ENCODE results near the gene SUFU. TPM values are rescaled to one million over a fixed set of nuclear protein-coding genes. Genes with fewer than 3 reads are reported as not detected.

The SUFU gene
- total and polyA plus RNA-seq, 8 donors = 0.29 to 26.3 (median 3.7) TPM

DNA sequence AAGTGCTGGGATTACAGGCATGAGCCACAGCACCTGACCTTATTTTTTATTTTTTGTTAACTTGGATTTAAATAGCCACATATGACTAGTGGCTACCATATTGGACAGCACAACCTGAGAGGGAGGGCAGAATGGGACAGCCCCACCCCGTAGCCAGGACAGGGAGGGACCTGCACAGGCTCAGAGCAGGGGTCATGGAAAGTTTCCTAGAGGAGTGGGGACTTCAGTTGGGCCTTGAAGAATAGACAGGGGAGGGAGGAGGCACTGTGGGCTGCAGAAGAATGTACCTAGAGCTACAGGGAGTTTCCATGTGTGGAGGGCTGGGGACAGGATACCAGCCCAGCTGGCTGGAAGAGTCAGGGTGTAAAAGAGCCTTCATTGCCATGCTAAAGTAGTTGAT lies 149.3 kb downstream of the SUFU start:
- 64 to 92% (median 75%) methylated on average over 1 of the region's 1 CpG for WGBS, 5 donors
- Histone ChIP-seq H3K36me3 (peaks cover 35 to 81% (median 77%) of the 10 kb centered on the region in 4 donors), H3K27ac (peak overlapping the region in 4 of 5 donors; percentile 2 to 100 (median 78)), H3K27me3 (no peaks in the 10 kb centered on the region), H3K4me3 (no peak overlapping the region), H3K9me3 (no peaks in the 10 kb centered on the region), H3K4me1 (peaks cover 57 to 100% (median 91%) of the 10 kb centered on the region in 4 donors)
- intact Hi-C loops (cut with DNase I; ENCODE audit: low total_unique reads) = no loop called here
- DNase-seq = no peak
- no peak for TF ChIP-seq POLR2A (IDR thresholded peaks at IDR 0.05)
- TF ChIP-seq POLR2AphosphoS5 (IDR thresholded peaks at IDR 0.05) = no peak
- TF ChIP-seq EP300 (IDR thresholded peaks at IDR 0.05) = no peak
- TF ChIP-seq, protein P1, sequence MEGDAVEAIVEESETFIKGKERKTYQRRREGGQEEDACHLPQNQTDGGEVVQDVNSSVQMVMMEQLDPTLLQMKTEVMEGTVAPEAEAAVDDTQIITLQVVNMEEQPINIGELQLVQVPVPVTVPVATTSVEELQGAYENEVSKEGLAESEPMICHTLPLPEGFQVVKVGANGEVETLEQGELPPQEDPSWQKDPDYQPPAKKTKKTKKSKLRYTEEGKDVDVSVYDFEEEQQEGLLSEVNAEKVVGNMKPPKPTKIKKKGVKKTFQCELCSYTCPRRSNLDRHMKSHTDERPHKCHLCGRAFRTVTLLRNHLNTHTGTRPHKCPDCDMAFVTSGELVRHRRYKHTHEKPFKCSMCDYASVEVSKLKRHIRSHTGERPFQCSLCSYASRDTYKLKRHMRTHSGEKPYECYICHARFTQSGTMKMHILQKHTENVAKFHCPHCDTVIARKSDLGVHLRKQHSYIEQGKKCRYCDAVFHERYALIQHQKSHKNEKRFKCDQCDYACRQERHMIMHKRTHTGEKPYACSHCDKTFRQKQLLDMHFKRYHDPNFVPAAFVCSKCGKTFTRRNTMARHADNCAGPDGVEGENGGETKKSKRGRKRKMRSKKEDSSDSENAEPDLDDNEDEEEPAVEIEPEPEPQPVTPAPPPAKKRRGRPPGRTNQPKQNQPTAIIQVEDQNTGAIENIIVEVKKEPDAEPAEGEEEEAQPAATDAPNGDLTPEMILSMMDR (IDR thresholded peaks at IDR 0.05) = no peak

DNA sequence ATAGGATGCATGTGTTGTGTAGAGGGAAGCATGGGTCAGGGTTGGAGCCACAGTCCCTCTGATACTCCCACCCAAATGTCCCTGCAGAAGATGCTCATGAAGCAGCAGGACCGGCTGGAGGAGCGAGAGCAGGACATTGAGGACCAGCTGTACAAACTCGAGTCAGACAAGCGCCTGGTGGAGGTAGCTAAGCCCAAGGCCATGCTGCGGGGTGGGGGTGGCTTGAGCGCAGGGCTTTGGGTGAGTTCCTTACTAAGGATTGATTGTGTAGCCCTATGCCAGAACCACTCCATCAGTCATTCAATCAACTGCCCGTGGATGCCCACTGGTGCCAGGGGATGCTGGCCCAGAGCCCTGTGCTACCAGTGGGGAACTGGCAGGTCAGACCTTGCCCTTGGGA lies 150.8 kb downstream of the SUFU start:
- peaks cover 55 to 100% (median 91%) of the 10 kb centered on the region in 4 donors for H3K4me1 ChIP-seq
- intact Hi-C loops (cut with DNase I; ENCODE audit: low total_unique reads) = no loop called here
- no peak overlapping the region for H3K4me3 ChIP-seq
- peaks cover 35 to 92% (median 83%) of the 10 kb centered on the region in 4 donors for H3K36me3 ChIP-seq
- no peaks in the 10 kb centered on the region for H3K27me3 ChIP-seq
- H3K27ac ChIP-seq = peak overlapping the region in 3 of 5 donors; percentile 27 to 100 (median 99)
- DNase-seq = no peak
- no peaks in the 10 kb centered on the region for H3K9me3 ChIP-seq
- no peak for TF ChIP-seq EP300 (IDR thresholded peaks at IDR 0.05)
- no peak for TF ChIP-seq POLR2A (IDR thresholded peaks at IDR 0.05)
- no peak for TF ChIP-seq POLR2AphosphoS5 (IDR thresholded peaks at IDR 0.05)
- TF ChIP-seq, protein P1 (IDR thresholded peaks at IDR 0.05) = no peak
- 70 to 78% (median 71%) methylated on average over 2 to 7 of the region's 7 CpGs for WGBS, 5 donors

DNA sequence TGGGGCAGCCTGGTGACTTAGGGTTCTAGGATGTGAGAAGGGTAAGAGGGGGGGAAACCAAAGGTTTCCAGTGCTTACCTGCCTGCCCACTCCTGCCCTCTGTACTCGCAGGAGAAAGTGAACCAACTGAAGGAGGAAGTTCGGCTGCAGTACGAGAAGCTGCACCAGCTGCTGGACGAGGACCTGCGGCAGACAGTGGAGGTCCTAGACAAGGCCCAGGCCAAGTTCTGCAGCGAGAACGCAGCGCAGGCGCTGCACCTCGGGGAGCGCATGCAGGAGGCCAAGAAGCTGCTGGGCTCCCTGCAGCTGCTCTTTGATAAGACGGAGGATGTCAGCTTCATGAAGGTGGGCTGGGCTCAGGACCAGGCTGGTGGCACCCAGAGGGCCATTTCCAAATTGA lies 151.2 kb downstream of the SUFU start:
- intact Hi-C loops (cut with DNase I; ENCODE audit: low total_unique reads) = no loop called here

DNA sequence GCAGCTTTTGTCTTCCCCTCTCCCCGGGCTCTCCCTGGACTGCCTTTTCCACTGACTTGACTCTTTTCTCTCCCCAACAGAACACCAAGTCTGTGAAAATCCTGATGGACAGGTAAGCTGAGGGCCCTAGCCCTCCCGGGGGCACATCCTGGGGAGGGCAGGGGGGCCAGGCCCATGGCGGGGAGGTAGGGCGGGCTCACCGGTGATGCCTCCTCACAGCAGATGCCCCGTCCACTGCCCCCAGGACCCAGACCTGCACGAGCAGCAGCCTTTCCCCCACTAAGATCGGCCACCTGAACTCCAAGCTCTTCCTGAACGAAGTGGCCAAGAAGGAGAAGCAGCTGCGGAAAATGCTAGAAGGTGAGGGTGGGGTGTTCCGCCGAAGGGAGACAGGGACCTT lies 152.3 kb downstream of the SUFU start:
- Histone ChIP-seq H3K27ac (peak overlapping the region; percentile 83 to 93 (median 85)), H3K36me3 (peaks cover 35 to 82% (median 74%) of the 10 kb centered on the region in 4 donors), H3K4me1 (peaks cover 51 to 99% (median 90%) of the 10 kb centered on the region in 4 donors)

More for the DNA sequence above, 151.2 kb downstream of the SUFU start:
- H3K4me3 ChIP-seq = no peak overlapping the region
- H3K27ac ChIP-seq = peak overlapping the region in 3 of 5 donors; percentile 27 to 99 (median 45)
- no peak for DNase-seq
- WGBS, 5 donors = 75 to 87% (median 82%) methylated on average over 10 to 12 of the region's 12 CpGs
- TF ChIP-seq POLR2AphosphoS5 (IDR thresholded peaks at IDR 0.05) = no peak
- no peak for TF ChIP-seq EP300 (IDR thresholded peaks at IDR 0.05)
- TF ChIP-seq POLR2A (IDR thresholded peaks at IDR 0.05) = no peak
- TF ChIP-seq, protein P1 (IDR thresholded peaks at IDR 0.05) = no peak
- peaks cover 51 to 99% (median 90%) of the 10 kb centered on the region in 4 donors for H3K4me1 ChIP-seq
- H3K36me3 ChIP-seq = peaks cover 35 to 92% (median 83%) of the 10 kb centered on the region in 4 donors
- H3K9me3 ChIP-seq = no peaks in the 10 kb centered on the region
- H3K27me3 ChIP-seq = no peaks in the 10 kb centered on the region

More for the DNA sequence above, 152.3 kb downstream of the SUFU start:
- TF ChIP-seq, protein P1 (IDR thresholded peaks at IDR 0.05) = no peak
- no peak for TF ChIP-seq POLR2AphosphoS5 (IDR thresholded peaks at IDR 0.05)
- no peak for TF ChIP-seq POLR2A (IDR thresholded peaks at IDR 0.05)
- no peak for TF ChIP-seq EP300 (IDR thresholded peaks at IDR 0.05)
- H3K4me3 ChIP-seq = no peak overlapping the region
- no peaks in the 10 kb centered on the region for H3K27me3 ChIP-seq
- WGBS, 5 donors = 81 to 89% (median 84%) methylated on average over 7 to 12 of the region's 12 CpGs
- no peaks in the 10 kb centered on the region for H3K9me3 ChIP-seq
- intact Hi-C loops (cut with DNase I; ENCODE audit: low total_unique reads) = no loop called here
- DNase-seq = no peak

Data from stomach (tissue), 9 donors.